Mesenchymal stem cell (in vitro differentiated cells and primary cell): ENCODE measurements around the gene STXBP1.

Experiments used
- DNase-seq: peaks from one replicate; pipeline ENCODE4 v3.0.0-alpha.2; 2013
- H2AFZ ChIP-seq: one replicate; pipeline ENCODE4 v1.6.1; 2013; ENCODE audit warnings: low read depth, mild to moderate bottlenecking, control low read depth, inconsistent platforms, low read length, moderate library complexity
- H2AK5ac ChIP-seq: 2 replicates; pipeline ENCODE4 v1.6.1; 2013; ENCODE audit warnings: low read length, moderate library complexity, mild to moderate bottlenecking, inconsistent platforms; ENCODE audit not compliant: severe bottlenecking
- H2BK120ac ChIP-seq: one replicate; pipeline ENCODE4 v1.6.1; 2013; ENCODE audit warnings: low read depth, mild to moderate bottlenecking, inconsistent platforms, low read length, moderate library complexity
- H2BK12ac ChIP-seq, 2 experiments: one replicate each; pipeline ENCODE4 v1.6.1; 2013; ENCODE audit warnings: inconsistent platforms in 2 of 2, low read length in 2 of 2, mild to moderate bottlenecking in 2 of 2, moderate library complexity in 2 of 2, control low read depth in 1 of 2
- H2BK15ac ChIP-seq: one replicate; pipeline ENCODE4 v1.6.1; 2013; ENCODE audit warnings: mild to moderate bottlenecking, low read depth, inconsistent platforms; ENCODE audit not compliant: poor library complexity, severe bottlenecking
- H2BK5ac ChIP-seq: 2 replicates; pipeline ENCODE4 v1.6.1; 2013; ENCODE audit warnings: low read depth, mild to moderate bottlenecking, low read length, control low read depth, inconsistent platforms; ENCODE audit not compliant: poor library complexity, severe bottlenecking
- H3K14ac ChIP-seq, 2 experiments: one replicate each; pipeline ENCODE4 v1.6.1; 2013; ENCODE audit warnings: inconsistent platforms in 2 of 2, low read length in 2 of 2, control low read depth in 1 of 2, mild to moderate bottlenecking in 1 of 2, moderate library complexity in 1 of 2
- H3K18ac ChIP-seq, 2 experiments: one replicate each; pipeline ENCODE4 v1.6.1; 2013; ENCODE audit warnings: inconsistent platforms in 2 of 2, low read length in 2 of 2, control low read depth in 1 of 2, low read depth in 1 of 2, mild to moderate bottlenecking in 1 of 2
- H3K23ac ChIP-seq, 2 experiments: one replicate each; pipeline ENCODE4 v1.6.1; 2013; ENCODE audit warnings: inconsistent platforms in 2 of 2, low read length in 2 of 2, mild to moderate bottlenecking in 2 of 2, moderate library complexity in 2 of 2, control low read depth in 1 of 2
- H3K27ac ChIP-seq: 2 replicates; pipeline ENCODE4 v1.5.1; 2013; ENCODE audit warnings: mild to moderate bottlenecking, moderate library complexity, low read length, control low read depth, inconsistent platforms; ENCODE audit not compliant: poor library complexity, severe bottlenecking
- H3K27me3 ChIP-seq, 2 experiments: 2 replicates each; pipeline versions ENCODE4 v1.6.1 to v1.7.0; 2013; ENCODE audit warnings: low read length in 2 of 2, mild to moderate bottlenecking in 2 of 2, moderate library complexity in 2 of 2, control low read depth in 1 of 2, inconsistent platforms in 1 of 2; ENCODE audit not compliant: control insufficient read depth in 1 of 2, insufficient read depth in 1 of 2
- H3K36me3 ChIP-seq, 2 experiments: 2 replicates each; pipeline versions ENCODE4 v1.6.1 to v1.7.0; 2013; ENCODE audit warnings: low read length in 2 of 2, control low read depth in 1 of 2, inconsistent platforms in 1 of 2, low read depth in 1 of 2, mild to moderate bottlenecking in 1 of 2; ENCODE audit not compliant: insufficient read depth in 2 of 2, control insufficient read depth in 1 of 2
- H3K4ac ChIP-seq, 2 experiments: one replicate each; pipeline ENCODE4 v1.6.1; 2013; ENCODE audit warnings: inconsistent platforms in 2 of 2, low read length in 2 of 2, mild to moderate bottlenecking in 2 of 2, moderate library complexity in 2 of 2, control low read depth in 1 of 2, low read depth in 1 of 2
- H3K4me1 ChIP-seq: 2 replicates; pipeline ENCODE4 v1.6.1; 2013; ENCODE audit warnings: low read depth, low read length, control low read depth; ENCODE audit not compliant: control insufficient read depth, insufficient read depth
- H3K4me2 ChIP-seq: 2 replicates; pipeline ENCODE4 v1.6.1; 2013; ENCODE audit warnings: low read length, mild to moderate bottlenecking, inconsistent platforms; ENCODE audit not compliant: poor library complexity, severe bottlenecking
- H3K4me3 ChIP-seq, 2 experiments: 2 replicates each; pipeline versions ENCODE4 v1.5.1 to v1.7.0; 2013; ENCODE audit warnings: low read length in 2 of 2, mild to moderate bottlenecking in 2 of 2, control low read depth in 1 of 2, low read depth in 1 of 2; ENCODE audit not compliant: insufficient read depth in 1 of 2
- H3K79me1 ChIP-seq: replicated peaks from 2 replicates; pipeline ENCODE4 v1.6.1; 2013; ENCODE audit warnings: mild to moderate bottlenecking, control low read depth, low read length, inconsistent platforms; ENCODE audit not compliant: poor library complexity, severe bottlenecking
- H3K9ac ChIP-seq: 2 replicates; pipeline ENCODE4 v1.7.0; 2013; ENCODE audit warnings: mild to moderate bottlenecking, low read length, moderate library complexity
- H3K9me3 ChIP-seq: 2 replicates; pipeline ENCODE4 v1.7.0; 2013; ENCODE audit warnings: mild to moderate bottlenecking, low read length; ENCODE audit not compliant: control insufficient read depth
- H4K8ac ChIP-seq: one replicate; pipeline ENCODE4 v1.6.1; 2013; ENCODE audit warnings: inconsistent platforms, mild to moderate bottlenecking, low read length, moderate library complexity
- H4K91ac ChIP-seq: one replicate; pipeline ENCODE4 v1.6.1; 2013; ENCODE audit warnings: mild to moderate bottlenecking, low read length, inconsistent platforms
- WGBS: methylation state at CpG from one replicate; pipeline ENCODE4 v1.1.7; 2013; ENCODE audit warnings: mixed read lengths; 5-methylcytosine and 5-hydroxymethylcytosine counted together

STXBP1 gene

DNA sequence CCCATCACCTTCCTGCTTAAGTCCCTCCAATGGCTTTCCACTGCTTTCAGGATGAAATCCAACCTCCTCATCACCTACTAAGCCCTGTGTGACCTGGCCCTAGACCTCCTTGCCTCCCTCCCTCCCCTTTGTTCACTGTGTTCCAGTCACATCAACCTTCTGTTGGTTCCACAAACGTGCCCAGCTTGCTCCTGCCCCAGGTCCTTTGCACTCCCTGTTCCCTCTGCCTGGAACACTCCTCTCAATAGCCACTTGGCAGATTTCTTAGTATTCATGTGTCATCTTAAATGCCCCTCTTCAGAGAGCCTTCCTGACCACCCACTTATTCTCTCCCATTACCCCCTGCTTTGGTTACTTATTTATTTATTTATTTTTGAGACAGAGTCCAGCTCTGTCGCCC lies 24.1 kb upstream of the STXBP1 start:
- 72% methylated on average over 2 of the region's 2 CpGs for WGBS
- no peak overlapping the region for H3K18ac ChIP-seq

DNA sequence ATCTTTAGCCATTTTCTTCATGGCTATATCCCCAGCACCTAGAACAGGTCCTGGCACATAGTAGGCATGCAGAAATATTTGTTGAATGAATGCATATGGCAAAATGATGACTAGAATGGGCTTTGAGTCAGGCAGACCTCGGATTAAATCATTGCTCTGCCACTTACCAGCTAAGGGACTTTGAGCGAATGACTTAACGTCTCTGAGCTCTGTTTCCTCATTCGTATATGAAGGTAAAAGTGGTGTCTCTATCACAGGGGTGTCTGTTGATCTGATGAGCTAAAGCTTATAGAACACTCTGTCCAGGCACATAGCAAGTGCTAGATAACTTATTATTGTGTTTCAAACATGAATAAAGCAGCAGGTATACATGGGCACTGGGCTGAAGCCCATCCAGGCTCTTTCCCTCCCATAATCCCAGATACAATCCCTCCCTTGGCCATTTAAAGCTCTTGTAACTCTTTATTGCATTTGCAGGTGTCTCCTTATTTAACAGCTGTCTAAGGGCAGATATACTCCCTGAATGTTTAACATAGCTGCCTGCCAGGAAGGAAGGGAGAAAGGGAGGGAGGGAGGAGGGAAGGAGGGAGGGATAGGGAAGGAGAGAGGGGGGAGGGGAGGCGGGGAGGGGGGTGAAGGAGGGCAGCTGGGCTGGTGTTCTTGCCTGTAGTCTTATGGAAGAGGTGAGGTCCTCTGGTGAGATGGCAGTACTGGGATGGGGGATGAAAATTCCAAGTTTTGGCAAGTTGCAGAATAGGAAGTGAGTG lies 23.2 kb upstream of the STXBP1 start:
- Histone ChIP-seq H3K14ac (no peak overlapping the region), H3K4me2 (no peak overlapping the region), H2AK5ac (no peak overlapping the region), H3K4me3 (no peak overlapping the region), H3K9me3 (no peaks in the 10 kb centered on the region), H3K18ac (no peak overlapping the region), H2BK5ac (no peak overlapping the region), H3K4me1 (peaks cover 7% of the 10 kb centered on the region), H2BK15ac (no peak overlapping the region), H2BK120ac (no peak overlapping the region), H3K27ac (no peak overlapping the region), H3K79me1 (peaks cover 9% of the 10 kb centered on the region), H2AFZ (no peak overlapping the region), H3K36me3 (peaks cover 5 to 20% of the 10 kb centered on the region in 2 experiments), H4K8ac (no peak overlapping the region), H3K23ac (no peak overlapping the region), H2BK12ac (no peak overlapping the region), H3K4ac (no peak overlapping the region), H4K91ac (no peak overlapping the region), H3K27me3 (no peaks in the 10 kb centered on the region), H3K9ac (no peak overlapping the region)
- WGBS: 64% methylated on average over 4 of the region's 5 CpGs
- no peak for DNase-seq

More for the DNA sequence above, 24.1 kb upstream of the STXBP1 start:
- H3K9me3 ChIP-seq: no peaks in the 10 kb centered on the region
- H3K23ac ChIP-seq: no peak overlapping the region
- H3K36me3 ChIP-seq: peaks cover 3 to 12% of the 10 kb centered on the region in 2 experiments
- peak overlapping the region; percentile 18 for H2AK5ac ChIP-seq
- peaks cover 9% of the 10 kb centered on the region for H3K79me1 ChIP-seq
- H2BK15ac ChIP-seq: peak overlapping the region; percentile 33
- H3K27ac ChIP-seq: no peak overlapping the region
- DNase-seq: no peak
- H3K4ac ChIP-seq: peak overlapping the region in 1 of 2 experiments; percentile 53
- H3K14ac ChIP-seq: no peak overlapping the region
- no peak overlapping the region for H3K4me3 ChIP-seq
- H2AFZ ChIP-seq: no peak overlapping the region
- no peak overlapping the region for H3K9ac ChIP-seq
- peaks cover 7% of the 10 kb centered on the region for H3K4me1 ChIP-seq
- no peaks in the 10 kb centered on the region for H3K27me3 ChIP-seq
- H2BK5ac ChIP-seq: no peak overlapping the region
- H4K91ac ChIP-seq: peak overlapping the region; percentile 54
- H2BK12ac ChIP-seq: peak overlapping the region in 1 of 2 experiments; percentile 15
- H4K8ac ChIP-seq: no peak overlapping the region
- H2BK120ac ChIP-seq: no peak overlapping the region
- H3K4me2 ChIP-seq: no peak overlapping the region

DNA sequence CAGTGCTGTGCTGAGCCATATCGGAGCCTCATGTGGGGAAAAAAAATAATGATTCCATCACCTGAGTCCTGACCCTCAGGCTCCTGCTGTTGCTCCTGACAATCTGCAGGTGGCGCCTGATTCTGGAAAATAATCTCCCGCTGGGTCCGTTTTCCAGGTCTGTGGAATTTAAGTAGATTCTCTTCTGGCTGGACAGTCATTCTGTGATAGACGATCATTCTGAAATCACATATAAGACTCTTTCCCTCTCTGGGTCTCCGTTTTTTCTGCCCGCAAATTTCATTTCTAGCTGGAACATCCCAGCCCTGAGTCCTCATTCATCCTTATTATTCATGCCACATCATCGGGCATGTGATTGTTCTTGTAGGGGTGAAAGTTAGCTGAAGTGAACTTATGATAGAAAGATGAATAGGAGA lies 22.1 kb upstream of the STXBP1 start:
- no peak overlapping the region for H2AK5ac ChIP-seq
- no peak overlapping the region for H3K4ac ChIP-seq
- peak overlapping the region; percentile 78 for H3K9ac ChIP-seq
- H3K4me1 ChIP-seq: peaks cover 5% of the 10 kb centered on the region
- H2BK15ac ChIP-seq: no peak overlapping the region
- H4K91ac ChIP-seq: no peak overlapping the region
- H3K4me2 ChIP-seq: peak overlapping the region; percentile 11
- H3K27ac ChIP-seq: no peak overlapping the region
- H2AFZ ChIP-seq: no peak overlapping the region
- H2BK120ac ChIP-seq: no peak overlapping the region
- no peak overlapping the region for H4K8ac ChIP-seq
- no peaks in the 10 kb centered on the region for H3K9me3 ChIP-seq
- no peak overlapping the region for H2BK5ac ChIP-seq
- H3K23ac ChIP-seq: no peak overlapping the region
- peak; percentile 77 for DNase-seq
- no peaks in the 10 kb centered on the region for H3K27me3 ChIP-seq
- H3K79me1 ChIP-seq: peaks cover 9% of the 10 kb centered on the region
- H3K18ac ChIP-seq: no peak overlapping the region
- H3K36me3 ChIP-seq: peaks cover 10 to 21% of the 10 kb centered on the region in 2 experiments
- H3K4me3 ChIP-seq: no peak overlapping the region
- no peak overlapping the region for H3K14ac ChIP-seq
- H2BK12ac ChIP-seq: no peak overlapping the region
- WGBS: 23% methylated on average over 5 of the region's 8 CpGs

DNA sequence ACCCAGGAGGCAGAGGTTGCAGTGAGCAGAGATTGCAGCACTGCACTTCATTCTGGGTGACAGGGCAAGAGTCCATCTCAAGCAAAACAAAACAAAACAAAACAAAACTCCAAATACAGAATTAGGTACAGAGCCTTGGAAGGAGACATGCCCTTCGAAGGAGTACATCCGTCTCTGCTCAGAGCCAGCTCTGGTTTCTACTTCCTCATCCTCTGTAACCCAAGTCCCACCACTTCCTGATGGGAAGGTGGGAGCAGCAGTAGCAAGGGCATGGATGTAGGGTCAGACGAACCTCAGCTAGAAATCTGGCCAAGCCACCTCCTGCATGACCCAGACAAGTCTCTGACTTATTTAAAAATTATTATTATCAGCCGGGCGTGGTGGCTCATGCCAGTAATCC lies 16.5 kb upstream of the STXBP1 start:
- Histone ChIP-seq H4K91ac (no peak overlapping the region), H2BK5ac (no peak overlapping the region), H3K18ac (no peak overlapping the region), H2AFZ (no peak overlapping the region), H3K4me2 (no peak overlapping the region), H3K27ac (no peak overlapping the region), H2BK120ac (no peak overlapping the region), H2AK5ac (no peak overlapping the region), H3K27me3 (no peaks in the 10 kb centered on the region), H3K4me3 (no peak overlapping the region), H2BK15ac (no peak overlapping the region), H4K8ac (no peak overlapping the region), H3K79me1 (no peaks in the 10 kb centered on the region), H3K9me3 (no peaks in the 10 kb centered on the region), H3K14ac (no peak overlapping the region), H3K36me3 (peaks cover 15 to 17% of the 10 kb centered on the region in 2 experiments), H3K9ac (no peak overlapping the region), H3K23ac (no peak overlapping the region), H2BK12ac (no peak overlapping the region), H3K4me1 (peaks cover 2% of the 10 kb centered on the region), H3K4ac (no peak overlapping the region)
- DNase-seq: no peak
- WGBS: 83% methylated on average over 5 of the region's 5 CpGs
